Central memory CD4-positive, alpha-beta T cell (primary cell): Measurements from ENCODE around the gene VWC2L.

ENCODE experiments used
- DNase-seq: peaks from one replicate; pipeline ENCODE4 v3.0.0; 2022
- total RNA-seq, 3 experiments: gene quantifications; one replicate each; lab custom pipeline; 2026; lab: John Stamatoyannopoulos, UW

The VWC2L gene
- total RNA-seq = 0 reads per million in 3 experiments

GRCh38 chr2:214410918-214411554, at the start of gene VWC2L:
VWC2L (plus strand) TSS chr2:214411054; CDS start chr2:214414194, 3,140 bp downstream.
- DNase-seq = no peak

DNA sequence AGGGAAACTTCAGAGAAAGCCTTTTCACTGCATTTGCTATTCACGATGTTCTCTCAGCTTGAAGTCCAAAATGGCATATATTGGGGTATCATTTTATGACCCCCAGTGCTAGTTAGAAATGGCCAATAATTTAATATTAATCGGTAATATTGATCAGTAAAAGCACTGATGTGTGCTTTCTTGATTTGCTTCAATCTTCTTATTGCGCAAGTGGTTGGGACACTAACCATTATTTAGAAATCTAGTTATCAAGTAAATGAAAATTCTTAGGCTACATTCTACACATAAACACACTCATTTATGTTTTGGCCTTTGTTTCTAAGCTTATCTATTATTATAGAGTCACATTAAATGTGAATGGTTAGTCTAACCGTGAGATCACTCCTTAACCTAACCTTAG, 49.7 kb upstream of the VWC2L start:
- no peak for DNase-seq

DNA sequence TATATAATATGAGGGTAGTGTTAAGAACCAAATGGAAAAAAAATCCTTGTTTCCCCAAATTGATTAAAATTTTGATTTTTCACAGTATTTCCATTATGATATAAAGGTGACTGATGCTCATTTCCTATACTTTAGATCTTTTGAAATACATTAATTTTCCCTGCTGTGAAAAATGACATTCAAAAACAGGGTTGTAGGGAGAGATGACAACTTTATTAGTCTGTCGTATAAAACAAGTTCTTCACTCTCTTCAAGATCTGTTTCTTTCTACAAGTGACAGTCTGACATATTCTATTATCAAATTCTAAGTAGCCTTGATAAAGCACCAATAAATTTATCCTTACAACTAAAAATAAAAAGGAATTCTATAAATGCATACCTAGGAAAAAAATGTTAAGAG, 45.3 kb upstream of the VWC2L start:
- DNase-seq = no peak

- no peak for DNase-seq
Measured at GRCh38 chr2:214367171-214367570, 43.7 kb upstream of the VWC2L start.

DNA sequence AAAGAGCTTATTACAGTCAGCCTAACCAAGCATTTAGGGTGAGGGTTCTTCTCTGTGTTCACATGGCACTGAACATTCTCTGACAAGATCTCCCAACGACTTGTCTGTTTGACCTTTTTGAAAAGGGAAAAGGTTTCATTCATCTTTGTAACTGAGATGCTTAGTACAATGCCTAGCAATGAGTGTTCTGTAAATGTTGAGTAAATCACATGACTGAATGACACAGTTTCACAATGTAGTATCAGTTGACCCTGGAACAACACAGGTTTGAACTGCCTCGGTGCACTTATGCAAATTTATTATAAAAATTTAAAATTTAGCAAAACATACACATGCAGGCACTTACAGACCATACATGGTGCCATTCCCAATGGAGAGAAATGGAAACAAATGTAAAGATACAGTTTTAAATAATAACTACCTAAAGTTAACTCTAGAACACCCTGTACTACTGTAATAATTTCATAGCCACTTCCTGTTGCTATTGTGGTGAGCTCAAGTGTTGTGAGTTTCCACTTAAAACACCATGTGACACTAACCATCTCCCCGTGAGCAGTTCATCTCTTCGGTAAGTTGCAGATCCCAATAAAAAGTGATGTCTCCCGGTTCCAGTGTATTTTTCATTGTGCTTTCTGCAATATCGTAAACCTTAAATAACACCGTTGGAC, 34.1 kb upstream of the VWC2L start:
- DNase-seq = no peak

- no peak for DNase-seq
Measured at GRCh38 chr2:214377286-214377624, 33.6 kb upstream of the VWC2L start.

DNA sequence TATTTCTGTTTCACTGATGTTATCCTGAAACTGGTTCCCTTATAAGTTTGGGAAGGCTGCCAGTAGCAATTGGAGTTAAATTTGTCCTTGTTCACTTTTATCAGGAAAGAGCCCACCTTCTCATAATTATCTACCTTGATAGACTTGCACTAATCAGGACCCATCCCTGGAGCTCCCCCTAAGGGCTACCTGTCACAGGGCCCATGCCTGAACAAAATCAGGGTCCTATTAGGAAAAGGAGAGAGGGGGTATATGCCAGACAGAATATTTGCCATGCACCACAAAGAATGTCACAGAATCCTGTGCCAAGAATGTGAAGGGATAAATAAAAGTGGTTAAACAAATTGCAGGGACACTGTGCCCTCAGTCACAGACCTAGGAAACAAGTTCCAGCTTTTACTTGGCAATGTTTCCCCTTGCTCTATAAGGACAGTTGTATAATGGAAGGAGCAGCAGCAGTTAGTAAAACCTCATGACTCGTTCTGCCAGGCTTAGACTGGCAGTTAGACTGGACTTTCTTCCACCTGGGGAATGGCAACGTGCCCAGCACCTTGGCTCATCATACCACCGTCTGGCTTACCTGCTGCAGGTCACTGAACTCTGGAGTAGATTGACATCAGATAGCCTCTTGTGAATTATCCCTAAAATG, 32.3 kb upstream of the VWC2L start:
- DNase-seq = no peak

DNA sequence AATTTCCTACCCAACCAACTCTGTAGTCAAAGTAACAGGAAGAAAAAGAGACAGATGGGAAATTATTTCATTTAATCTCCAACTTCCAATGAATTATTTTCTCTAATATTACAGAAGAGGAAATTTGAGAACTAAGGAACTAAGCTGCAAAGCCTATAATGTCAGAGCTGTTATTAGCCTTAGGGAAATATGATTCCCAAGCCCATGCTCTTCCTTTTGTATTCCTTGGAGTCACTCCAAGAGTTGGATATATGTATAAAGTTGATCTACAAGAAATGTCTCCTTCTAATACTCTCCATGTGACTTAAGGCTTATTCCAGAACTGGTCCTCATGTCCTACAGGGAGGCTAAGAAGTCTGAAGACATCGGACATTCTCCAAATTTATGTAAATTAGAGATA, 31.6 kb upstream of the VWC2L start:
- DNase-seq = no peak

DNA sequence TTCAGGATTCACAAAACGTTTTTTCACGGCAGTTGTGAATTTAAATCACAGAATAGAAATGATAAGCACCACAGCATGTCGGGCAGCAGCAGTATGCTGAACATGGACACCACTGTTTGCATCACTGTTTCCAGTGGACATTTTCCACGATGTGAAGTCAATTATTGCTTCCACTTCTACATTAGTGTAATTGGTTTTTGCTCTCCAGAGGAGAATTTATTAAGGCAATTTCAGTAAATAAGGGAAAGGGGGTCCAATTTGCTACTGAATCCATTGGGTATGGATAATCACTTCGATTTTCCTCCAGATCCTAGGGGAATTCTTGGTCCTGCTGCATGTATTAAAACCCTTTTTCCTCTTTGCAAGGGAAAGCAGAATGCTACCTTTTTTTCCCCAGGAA, 30.2 kb upstream of the VWC2L start:
- DNase-seq = no peak

DNA sequence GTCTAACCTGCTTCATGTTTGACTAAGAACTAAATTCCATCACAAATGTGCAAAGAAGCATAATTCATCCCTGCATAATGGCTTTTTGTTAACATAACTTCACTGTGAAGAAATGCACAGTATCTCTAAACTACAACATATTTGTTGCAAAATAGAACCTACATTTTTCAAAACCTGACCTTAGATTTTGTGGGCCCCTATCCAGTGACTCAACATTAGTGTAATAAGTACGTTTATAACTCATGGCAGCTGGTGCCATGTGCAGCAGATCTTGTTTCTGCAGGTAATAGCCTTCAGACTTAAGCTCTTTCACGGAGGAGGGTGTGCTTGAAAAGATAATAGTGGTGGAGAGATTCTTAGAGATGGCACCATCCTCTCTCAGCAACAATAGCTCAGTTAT, 28.6 kb upstream of the VWC2L start:
- DNase-seq = no peak

DNA sequence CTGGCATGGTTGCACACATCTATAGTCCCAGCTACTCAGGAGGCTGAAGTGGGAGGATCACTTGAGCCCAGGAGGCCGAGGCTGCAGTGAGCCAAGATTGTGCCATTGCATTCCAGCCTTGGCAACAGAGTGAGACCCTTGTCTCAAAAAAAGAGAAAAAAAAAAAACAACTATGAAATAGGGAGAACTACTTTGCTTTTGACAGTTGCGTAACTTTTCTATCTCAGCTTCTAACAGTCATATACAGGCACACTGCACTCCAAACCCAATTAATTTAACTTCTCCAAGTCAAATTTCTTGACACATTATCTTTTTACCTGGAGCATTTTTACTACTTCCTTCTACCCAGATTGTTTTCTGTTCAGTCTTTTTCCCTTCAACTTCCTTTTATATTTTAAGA, 24.1 kb upstream of the VWC2L start:
- DNase-seq = no peak

- DNase-seq = no peak
Measured at GRCh38 chr2:214389334-214389733, 21.5 kb upstream of the VWC2L start.

DNA sequence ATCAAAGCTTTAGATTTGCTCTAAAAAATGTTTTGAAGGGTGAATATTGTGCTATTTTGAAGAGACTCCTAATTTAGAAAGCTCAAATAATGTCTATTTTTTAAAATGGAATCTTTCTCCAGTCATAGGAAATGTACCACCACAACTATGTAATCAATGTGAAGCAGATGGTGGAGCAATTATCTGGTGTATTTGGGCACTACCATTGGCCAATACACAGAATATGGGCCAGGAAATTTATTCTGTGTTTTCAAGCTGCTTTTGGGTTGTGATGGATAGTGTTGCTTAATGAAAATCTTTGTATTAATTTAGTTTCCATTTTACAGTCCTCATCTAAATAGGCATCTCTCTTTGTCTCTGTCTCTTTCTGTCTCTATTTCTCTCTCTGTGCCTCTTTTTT, 17.1 kb upstream of the VWC2L start:
- no peak for DNase-seq

DNA sequence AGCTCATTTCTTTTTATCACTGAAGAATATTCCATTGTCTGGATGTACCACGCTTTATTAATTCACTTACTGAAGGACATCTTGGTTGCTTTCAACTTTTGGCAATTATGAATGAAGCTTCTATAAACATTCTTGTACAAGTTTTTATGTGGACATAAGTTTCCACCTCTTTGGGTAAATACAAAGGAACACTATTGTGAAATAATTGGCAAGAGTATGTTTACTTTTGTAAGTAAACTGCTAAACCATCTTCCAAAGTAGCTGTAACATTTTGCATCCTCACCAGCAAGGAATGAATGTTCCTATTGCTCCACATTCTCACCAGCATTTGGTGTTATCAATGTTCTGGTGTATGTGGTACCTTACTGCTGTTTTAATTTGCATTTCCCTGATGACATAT, 15.8 kb upstream of the VWC2L start:
- DNase-seq = no peak

DNA sequence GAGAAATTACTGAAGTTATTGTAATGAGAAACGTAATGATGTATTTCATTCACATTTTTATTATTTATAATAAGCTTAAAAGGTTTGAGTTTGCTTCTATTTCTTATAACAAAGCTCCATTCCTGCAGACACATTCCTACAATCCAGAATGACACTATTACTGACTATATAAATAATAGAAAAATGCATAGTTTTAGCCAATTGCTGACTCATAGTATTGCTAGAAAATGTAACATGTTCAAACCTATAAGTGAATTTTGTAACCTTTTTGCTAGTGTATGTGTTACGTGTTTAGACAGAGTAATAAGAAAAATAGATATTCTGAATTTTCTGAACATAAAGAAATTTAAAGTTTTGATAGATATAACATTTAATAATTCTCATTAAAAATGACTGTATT, 9.3 kb upstream of the VWC2L start:
- no peak for DNase-seq

DNA sequence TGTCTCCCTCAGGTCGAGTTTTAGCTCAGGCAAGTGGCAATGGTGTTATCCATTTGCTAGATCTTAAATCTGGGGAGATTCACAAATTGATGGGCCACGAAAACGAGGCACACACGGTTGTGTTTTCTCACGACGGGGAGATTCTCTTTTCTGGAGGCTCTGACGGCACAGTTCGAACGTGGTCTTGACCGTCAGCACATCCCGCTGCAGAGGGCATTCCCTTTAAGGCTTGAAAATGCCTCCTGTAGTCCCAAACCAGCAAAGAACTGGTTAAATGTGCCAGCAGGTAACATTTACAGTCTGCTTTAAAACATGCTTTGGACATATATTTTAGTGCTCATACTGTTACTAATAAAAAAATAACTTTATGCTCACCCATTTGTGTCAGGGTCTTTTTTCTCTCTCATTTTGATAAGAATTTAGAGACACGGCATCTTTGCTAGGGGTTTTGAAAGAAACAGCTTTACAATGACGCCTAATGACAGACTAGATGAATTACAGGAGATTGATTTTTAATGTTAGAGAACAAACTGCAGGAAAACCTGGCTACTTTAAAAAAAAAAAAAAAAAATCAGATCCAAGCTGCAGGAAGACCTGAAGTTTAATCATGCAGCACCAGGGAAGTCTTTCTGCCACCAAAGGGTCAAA, 602 bp upstream of the VWC2L start:
- DNase-seq = no peak

GRCh38 chr2:214412679-214413078, 1.8 kb downstream of the VWC2L start:
- DNase-seq = no peak

DNA sequence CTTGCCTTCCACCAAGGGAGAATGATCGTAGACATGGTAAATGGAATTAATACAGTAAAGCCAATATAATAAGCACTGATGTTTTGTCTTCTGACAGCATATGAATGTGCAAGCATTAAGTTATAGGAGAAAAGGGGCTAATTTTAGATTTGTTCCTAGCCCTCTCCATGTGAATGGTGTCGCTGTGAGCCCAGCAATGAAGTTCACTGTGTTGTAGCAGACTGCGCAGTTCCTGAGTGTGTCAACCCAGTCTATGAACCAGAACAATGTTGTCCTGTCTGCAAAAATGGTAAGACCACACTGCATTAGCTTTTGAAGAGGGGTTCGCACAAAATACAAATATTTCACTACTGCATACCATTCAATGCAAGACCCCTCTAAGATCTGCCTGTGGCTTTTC, 25.6 kb downstream of the VWC2L start:
- DNase-seq = no peak

GRCh38 chr2:214450118-214450894, 39.5 kb downstream of the VWC2L start:
- no peak for DNase-seq

GRCh38 chr2:214451516-214452275, 40.8 kb downstream of the VWC2L start:
- no peak for DNase-seq

DNA sequence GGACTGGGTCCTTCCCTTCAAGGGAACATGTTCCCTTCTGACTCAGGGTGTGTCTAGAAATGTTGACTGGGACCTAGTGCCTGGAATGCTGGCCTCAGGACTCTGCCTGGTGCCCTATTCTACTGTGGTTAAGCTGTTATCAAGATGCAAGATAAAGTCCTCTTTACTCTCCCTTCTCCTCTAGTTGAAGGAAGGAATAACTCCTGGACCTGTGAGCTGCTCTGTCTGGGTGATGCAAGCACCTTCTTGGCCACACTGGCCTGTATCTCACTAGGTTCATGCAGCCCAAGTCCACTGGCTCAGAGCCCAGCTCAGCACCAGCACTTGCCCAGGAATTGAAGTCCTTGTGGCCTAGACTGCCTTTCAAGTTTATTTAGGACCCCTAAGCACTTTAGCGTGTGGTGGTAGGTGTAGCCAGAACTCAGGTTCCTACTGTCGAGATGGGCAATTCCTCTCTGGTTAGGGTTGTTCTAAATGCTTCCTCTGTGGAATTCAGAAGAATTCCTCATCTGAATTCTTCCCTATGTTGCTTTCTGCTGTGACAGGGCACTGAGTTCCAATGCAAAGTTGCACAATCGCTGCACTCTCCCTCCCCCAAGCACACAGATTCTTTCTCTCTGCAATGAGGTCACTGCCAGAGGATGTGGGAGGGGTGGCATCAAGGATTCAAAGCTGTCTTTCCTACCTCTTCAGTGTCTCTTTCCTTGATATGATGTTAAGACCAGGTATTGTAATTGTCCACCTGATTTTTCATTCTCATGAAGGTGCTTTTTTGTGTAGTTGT, 54.7 kb downstream of the VWC2L start:
- DNase-seq = no peak

GRCh38 chr2:214469728-214470127, 58.9 kb downstream of the VWC2L start:
- no peak for DNase-seq
